Gastrocnemius medialis (tissue), 4 donors: ENCODE data around the gene PRSS2.

ENCODE experiments used
- CTCF ChIP-seq, 5 experiments: fragments of 450-650 bp in 3 of 5; fragments of 200-600 bp in 2 of 5; sonication (generic) in 2 of 5; IDR thresholded peaks in 4 of 5; conservative IDR thresholded peaks in 1 of 5; 1 replicate in 4 of 5; 2 replicates in 1 of 5; pipeline ENCODE4 v1.5.1; 2016 to 2019; ENCODE audit warnings: antibody characterized with exemption in 5 of 5, mild to moderate bottlenecking in 3 of 5, moderate library complexity in 3 of 5
- POLR2A ChIP-seq, 2 donors: fragments of 450-650 bp; IDR thresholded peaks; one replicate each; pipeline ENCODE4 v1.6.1; 2017; ENCODE audit warnings: antibody characterized with exemption in 2 of 2, mild to moderate bottlenecking in 2 of 2, moderate library complexity in 2 of 2

DNA sequence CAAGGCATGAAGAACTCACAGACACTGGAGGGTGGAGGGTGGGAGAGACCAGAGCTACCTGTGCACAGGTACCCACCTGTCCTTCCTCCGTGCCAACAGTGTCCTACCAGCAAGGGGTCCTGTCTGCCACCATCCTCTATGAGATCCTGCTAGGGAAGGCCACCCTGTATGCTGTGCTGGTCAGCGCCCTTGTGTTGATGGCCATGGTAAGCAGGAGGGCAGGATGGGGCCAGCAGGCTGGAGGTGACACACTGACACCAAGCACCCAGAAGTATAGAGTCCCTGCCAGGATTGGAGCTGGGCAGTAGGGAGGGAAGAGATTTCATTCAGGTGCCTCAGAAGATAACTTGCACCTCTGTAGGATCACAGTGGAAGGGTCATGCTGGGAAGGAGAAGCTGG, 21.8 kb downstream of the PRSS2 start:
- no peak for TF ChIP-seq CTCF (IDR thresholded peaks at IDR 0.05 in 4 of 5, conservative IDR thresholded peaks at IDR 0.05 in 1 of 5)
- no peak for TF ChIP-seq POLR2A (IDR thresholded peaks at IDR 0.05)
